Dermis microvascular lymphatic vessel endothelial cell (primary cell): ENCODE data around the gene TTLL10. TPM values are rescaled to one million over a fixed set of nuclear protein-coding genes. Genes with fewer than 3 reads are reported as not detected.
"Not testable (repeated sequence)": the region's sequence is repeated elsewhere in the genome, so short reads cannot be mapped to it uniquely, and the experiment has no call there.

ENCODE experiments used
- DNase-seq, 2 donors: peaks; one replicate each; pipeline versions ENCODE4 v3.0.0 to v3.0.0-alpha.2; 2010; ENCODE audit warnings: low read depth in 2 of 2
- total RNA-seq: library from RNA; depleted of rRNA; stranded (reverse); fragments of >200 nt; gene quantifications from 2 replicates; pipeline ENCODE4 v1.2.1, GENCODE V29; 2014

TTLL10 gene
- total RNA-seq, 1 donor from 2014 or later = not detected

GRCh38 chr1:1183833-1184775, 10.4 kb downstream of the TTLL10 start:
- no peak for DNase-seq

- DNase-seq = no peak
Observed at GRCh38 chr1:1185101-1185765, 11.6 kb downstream of the TTLL10 start.

GRCh38 chr1:1187938-1188337, 14.3 kb downstream of the TTLL10 start:
- no peak for DNase-seq

GRCh38 chr1:1189111-1189510, 15.4 kb downstream of the TTLL10 start:
- DNase-seq = no peak

GRCh38 chr1:1191734-1192133, 18.1 kb downstream of the TTLL10 start:
- DNase-seq = no peak

- DNase-seq = no peak
Observed at GRCh38 chr1:1194723-1195122, 21.0 kb downstream of the TTLL10 start.

GRCh38 chr1:1195726-1196125, 22.0 kb downstream of the TTLL10 start:
- DNase-seq = not testable (repeated sequence)

GRCh38 chr1:1196431-1197187, 22.9 kb downstream of the TTLL10 start:
- no peak for DNase-seq

GRCh38 chr1:1197188-1197500, 23.5 kb downstream of the TTLL10 start:
- no peak for DNase-seq

GRCh38 chr1:1197551-1198422, 24.1 kb downstream of the TTLL10 start:
- DNase-seq = no peak

GRCh38 chr1:1198423-1199140, 24.9 kb downstream of the TTLL10 start:
- no peak for DNase-seq

- DNase-seq = no peak
Observed at GRCh38 chr1:1199141-1199960, 25.7 kb downstream of the TTLL10 start.

GRCh38 chr1:1199961-1200875, 26.5 kb downstream of the TTLL10 start:
- DNase-seq = no peak

GRCh38 chr1:1200876-1201810, 27.5 kb downstream of the TTLL10 start:
- DNase-seq = peak in 1 of 2 donors; percentile 46

- DNase-seq = no peak
Observed at GRCh38 chr1:1202831-1203560, 29.3 kb downstream of the TTLL10 start.

- DNase-seq = no peak
Observed at GRCh38 chr1:1203561-1204424, 30.1 kb downstream of the TTLL10 start.
